Measurements from ENCODE around the gene INHBE. TPM values are rescaled to one million over a fixed set of nuclear protein-coding genes. Genes with fewer than 3 reads are reported as not detected.

Gene INHBE
- total RNA-seq, result not detected in 2 replicates

DNA sequence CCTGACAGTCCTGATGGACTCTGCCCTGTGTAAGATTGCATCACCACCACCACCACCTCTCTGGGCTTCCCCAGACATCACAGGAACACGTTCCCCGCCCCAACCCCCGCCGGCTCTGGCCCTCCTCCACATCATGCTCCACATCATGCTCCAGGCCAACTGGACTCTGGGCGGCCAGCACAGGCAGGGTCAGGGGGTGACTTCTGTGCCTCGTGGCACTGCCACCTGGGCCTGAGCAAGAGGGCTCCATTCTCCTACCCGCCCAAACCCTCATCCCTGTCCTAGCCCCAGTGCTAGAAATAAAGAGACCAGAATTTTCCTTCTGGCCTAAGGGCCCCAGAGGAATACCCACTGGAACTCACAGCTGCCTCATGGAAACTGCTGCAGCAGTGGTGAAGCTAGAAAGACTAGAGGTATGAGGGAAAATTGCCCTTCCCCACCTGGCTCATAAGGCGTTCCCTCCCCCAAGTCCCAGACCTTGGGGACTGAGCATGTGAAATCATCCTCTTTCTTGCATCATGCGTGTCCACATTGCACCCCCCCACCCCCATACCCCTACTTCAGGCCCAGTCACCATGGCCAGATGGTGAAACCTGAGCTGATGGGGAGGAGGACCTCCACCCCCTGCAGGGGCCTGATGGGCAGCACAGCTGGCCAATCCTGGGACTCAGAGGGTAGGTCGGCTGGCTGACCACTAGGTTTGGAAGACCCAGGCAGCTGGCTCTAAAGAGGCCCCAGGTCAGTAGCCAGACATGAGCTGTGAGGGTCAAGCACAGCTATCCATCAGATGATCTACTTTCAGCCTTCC, at the start of gene INHBE:
Gene INHBE (plus strand): TSS at position 742 of the 808 bp plus-strand sequence. CDS start 230 bp downstream, outside the sequence.

GRCh38 chr12:57430931-57431566, 24.1 kb upstream of the INHBE start, which contains the start of gene R3HDM2:
R3HDM2 (minus strand) TSS chr12:57431043; CDS start chr12:57310428, 120,615 bp downstream.

GRCh38 chr12:57434517-57435223, 20.4 kb upstream of the INHBE start, which contains the start of gene INHBC:
INHBC (plus strand) TSS chr12:57434784; CDS start chr12:57434887, 103 bp downstream.

GRCh38 chr12:57459750-57460467, 4.8 kb downstream of the INHBE start, which contains the start of gene GLI1:
GLI1 (plus strand) TSS chr12:57459785; CDS start chr12:57463692, 3,907 bp downstream.

DNA sequence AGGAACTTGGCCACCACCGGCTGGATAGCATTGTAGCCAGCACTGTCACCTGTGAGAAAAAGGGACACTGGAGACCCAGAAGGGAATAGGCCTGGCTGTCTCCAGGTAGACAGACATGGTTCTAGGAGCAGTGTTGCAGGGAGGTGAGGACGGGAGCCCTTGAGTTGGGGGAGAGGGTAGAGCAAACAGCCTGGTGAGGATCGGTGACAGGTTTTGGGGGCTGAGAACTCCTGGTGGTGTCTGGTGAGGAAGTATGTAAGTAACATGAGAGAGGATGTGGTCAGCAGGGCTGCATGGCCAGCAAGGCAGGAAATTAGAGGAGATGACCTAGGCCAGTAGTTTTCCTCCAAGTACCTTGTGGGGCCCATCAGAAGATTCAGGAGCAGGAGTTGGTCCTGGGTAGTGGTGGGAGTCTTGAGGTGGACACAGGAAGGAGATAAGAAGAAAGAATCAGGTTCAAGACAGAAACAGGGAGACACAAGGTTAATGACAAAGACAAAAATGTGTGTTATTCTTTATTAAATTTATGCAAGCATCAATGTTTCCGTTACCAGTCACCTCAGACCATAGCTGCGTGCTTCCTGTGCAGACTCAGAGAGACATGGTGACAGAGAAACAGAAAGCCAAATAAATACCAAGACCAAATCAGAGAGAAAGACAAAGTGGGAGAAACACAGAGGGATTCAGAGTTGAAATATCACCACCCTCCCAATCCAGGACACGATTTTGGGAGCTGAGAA, 24.4 kb downstream of the INHBE start, which contains the start of gene ARHGAP9:
Gene ARHGAP9 (minus strand): TSS at position 491 of the 740 bp plus-strand sequence. CDS start 460 bp downstream, at position 31.

DNA sequence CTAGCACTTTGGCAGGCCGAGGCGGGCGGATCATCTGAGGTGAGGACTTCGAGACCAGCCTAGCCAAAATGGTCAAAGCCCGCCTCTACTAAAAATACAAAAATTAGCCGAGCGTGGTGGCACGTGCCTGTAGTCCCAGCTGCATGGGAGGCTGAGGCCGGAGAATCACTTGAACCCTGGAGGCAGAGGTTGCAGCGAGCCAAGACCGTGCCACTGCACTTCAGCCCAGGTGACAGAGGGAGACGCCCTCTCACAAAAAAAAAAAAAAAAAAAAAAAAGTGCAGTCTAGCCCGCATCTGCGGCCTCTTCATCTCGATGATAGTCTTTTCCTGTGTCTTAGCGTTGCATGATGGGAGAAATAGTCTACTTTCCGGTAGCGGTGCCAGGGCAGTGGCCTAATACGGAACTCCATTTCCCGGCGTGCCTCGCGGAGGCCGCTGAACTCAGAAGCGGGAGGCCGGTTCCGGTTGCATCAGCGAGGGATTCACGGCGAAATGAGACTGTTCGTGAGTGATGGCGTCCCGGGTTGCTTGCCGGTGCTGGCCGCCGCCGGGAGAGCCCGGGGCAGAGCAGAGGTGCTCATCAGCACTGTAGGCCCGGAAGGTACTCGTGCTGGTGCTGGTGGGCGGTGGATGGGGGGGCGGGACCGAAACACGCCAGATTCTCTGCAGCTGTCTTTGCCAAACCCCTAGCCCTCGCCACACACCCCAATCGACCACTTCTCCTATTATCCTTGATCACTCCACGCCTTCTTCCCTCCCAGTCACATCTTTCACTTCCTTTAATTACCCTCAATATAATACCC, 32.7 kb downstream of the INHBE start, which contains the start of gene MARS1:
Gene MARS1 (plus strand): TSS at position 472 of the 805 bp plus-strand sequence. CDS start 23 bp downstream, at position 495.

Other genes with a start within 250 kb of the INHBE start
- 2.5 TPM in 1 of 2 replicates, not detected in the other for gene NXPH4, start 238.5 kb upstream of the INHBE start, total RNA-seq
- gene SHMT2, start 225.6 kb upstream of the INHBE start, total RNA-seq, result 132 and 202 TPM in 2 replicates
- 0.18 and 0.19 TPM in 2 replicates for gene STAC3, start 204.1 kb upstream of the INHBE start, total RNA-seq
- gene R3HDM2, start 24.3 kb upstream of the INHBE start, total RNA-seq, result 4.0 and 8.5 TPM in 2 replicates
- gene INHBC, start 20.5 kb upstream of the INHBE start, total RNA-seq, result not detected in 2 replicates
- 0.45 TPM in 1 of 2 replicates, not detected in the other for gene GLI1, start 4.5 kb downstream of the INHBE start, total RNA-seq
- gene ARHGAP9, start 24.6 kb downstream of the INHBE start, total RNA-seq, result not detected in 2 replicates
- gene MARS1, start 32.8 kb downstream of the INHBE start, total RNA-seq, result 138 and 187 TPM in 2 replicates
- gene DDIT3, start 65.2 kb downstream of the INHBE start, total RNA-seq, result 6.0 and 10.1 TPM in 2 replicates
- gene MBD6, start 67.5 kb downstream of the INHBE start, total RNA-seq, result 6.2 and 9.5 TPM in 2 replicates
- gene DCTN2, start 91.9 kb downstream of the INHBE start, total RNA-seq, result 72.8 and 90.9 TPM in 2 replicates
- gene KIF5A, start 94.7 kb downstream of the INHBE start, total RNA-seq, result under 0.01 and 0.09 TPM in 2 replicates
- 5.5 and 7.9 TPM in 2 replicates for gene PIP4K2C, start 135.9 kb downstream of the INHBE start, total RNA-seq
- gene DTX3, start 149.5 kb downstream of the INHBE start, total RNA-seq, result 3.3 and 11.0 TPM in 2 replicates
- 1.8 and 10.7 TPM in 2 replicates for gene ARHGEF25, start 156.1 kb downstream of the INHBE start, total RNA-seq
- gene B4GALNT1, start 177.9 kb downstream of the INHBE start, total RNA-seq, result 0.18 and 0.94 TPM in 2 replicates
- 164 and 240 TPM in 2 replicates for gene OS9, start 238.8 kb downstream of the INHBE start, total RNA-seq